GM12878 (cell line): ENCODE measurements around the gene SLC13A3. TPM values are rescaled to one million over a fixed set of nuclear protein-coding genes. Genes with fewer than 3 reads are reported as not detected.

ENCODE experiments used
- ATAC-seq: fragments of 200-7000 bp; cut with Tn5 transposase; 3 replicates; pipeline ENCODE4 v1.9.1; 2020; ENCODE audit warnings: mild to moderate bottlenecking, moderate library complexity
- BruUV-seq: library from RNA; stranded (reverse); fragments of 400-500 nt; replicated peaks from 2 replicates; lab custom pipeline; 2021; lab: Mats Ljungman, UMichigan
- CTCF ChIA-PET: fragments of 300-600 bp; sonication (Branson Sonifier 250); formaldehyde crosslinking; extraction: SDS; loops from one replicate; lab custom pipeline; 2021; ENCODE audit warnings: inconsistent platforms; lab: Yijun Ruan, JAX
- POLR2A ChIA-PET: fragments of 350-600 bp; formaldehyde crosslinking; extraction: SDS; loops from one replicate; lab custom pipeline; 2021; ENCODE audit warnings: inconsistent platforms; lab: Charles Lee
- RAD21 ChIA-PET: fragments of 300-600 bp; sonication (Branson Sonifier 250); formaldehyde crosslinking; loops from one replicate; lab custom pipeline; 2023; ENCODE audit warnings: antibody characterized with exemption; ENCODE audit not compliant: unreplicated experiment; lab: Charles Lee
- SMC1A ChIA-PET: fragments of 300-600 bp; sonication (Branson Sonifier 250); formaldehyde crosslinking; loops from one replicate; lab custom pipeline; 2023; ENCODE audit not compliant: unreplicated experiment, uncharacterized antibody; lab: Charles Lee
- DNase-seq: peaks from one replicate; pipeline ENCODE4 v3.0.0-alpha.2; 2011; ENCODE audit warnings: low read depth, low spot score
- FAIRE-seq: peaks from 3 replicates; lab custom pipeline; 2011; peaks lifted over from hg19 to GRCh38; lab: Jason Lieb, UNC
- H2AFZ ChIP-seq: 2 replicates; pipeline ENCODE4 v1.6.0; 2011; ENCODE audit warnings: low read depth, low read length, control low read depth; ENCODE audit not compliant: control insufficient read depth
- H3K27ac ChIP-seq: 2 replicates; pipeline ENCODE4 v1.5.1; 2011; ENCODE audit warnings: control low read depth; ENCODE audit not compliant: control insufficient read depth, insufficient read depth
- H3K27me3 ChIP-seq, 2 experiments: replicated peaks in 1 of 2; 2 replicates each; pipeline versions ENCODE4 v1.6.0 to v1.6.1; 2011; ENCODE audit warnings: low read length in 1 of 2; ENCODE audit not compliant: control insufficient read depth in 2 of 2, insufficient read depth in 2 of 2
- H3K36me3 ChIP-seq, 2 experiments: 2 replicates each; pipeline ENCODE4 v1.5.1; 2011; ENCODE audit warnings: low read length in 1 of 2; ENCODE audit not compliant: control insufficient read depth in 2 of 2, insufficient read depth in 2 of 2
- H3K4me1 ChIP-seq: 2 replicates; pipeline ENCODE4 v1.6.1; 2011; ENCODE audit warnings: mild to moderate bottlenecking, low read length, moderate library complexity, mixed read lengths; ENCODE audit not compliant: control insufficient read depth, insufficient read depth
- H3K4me2 ChIP-seq: 2 replicates; pipeline ENCODE4 v1.6.0; 2011; ENCODE audit warnings: control low read depth; ENCODE audit not compliant: control insufficient read depth, insufficient read depth
- H3K4me3 ChIP-seq: fragments of 200-600 bp; sonication (generic); 2 replicates; pipeline ENCODE4 v1.5.1; 2016
- H3K79me2 ChIP-seq: 2 replicates; pipeline ENCODE4 v1.6.0; 2011; ENCODE audit warnings: low read length; ENCODE audit not compliant: control insufficient read depth, insufficient read depth
- H3K9ac ChIP-seq: 2 replicates; pipeline ENCODE4 v1.8.0; 2011; ENCODE audit warnings: low read length, control low read depth, mixed read lengths; ENCODE audit not compliant: control insufficient read depth, insufficient read depth
- H3K9me3 ChIP-seq: replicated peaks from 3 replicates; pipeline ENCODE4 v1.5.1; 2011; ENCODE audit warnings: mild to moderate bottlenecking, low read length; ENCODE audit not compliant: control insufficient read depth, insufficient read depth
- H4K20me1 ChIP-seq: 2 replicates; pipeline ENCODE4 v1.6.0; 2011; ENCODE audit not compliant: control insufficient read depth, insufficient read depth
- CREB1 ChIP-seq: IDR thresholded peaks from 2 replicates; pipeline ENCODE4 v1.6.1; 2012; ENCODE audit warnings: low read depth, mild to moderate bottlenecking, inconsistent platforms
- CREM ChIP-seq: IDR thresholded peaks from 2 replicates; pipeline ENCODE4 v1.6.1; 2014; ENCODE audit warnings: antibody characterized with exemption, low read depth
- CTCF ChIP-seq, 3 experiments: IDR thresholded peaks in 2 of 3; conservative IDR thresholded peaks in 1 of 3; 2 replicates each; pipeline ENCODE4 v1.5.1; 2011; ENCODE audit warnings: low read depth in 3 of 3, low read length in 3 of 3, mild to moderate bottlenecking in 3 of 3, control low read depth in 2 of 3, moderate library complexity in 2 of 3, inconsistent platforms in 1 of 3, mixed read lengths in 1 of 3; ENCODE audit not compliant: control insufficient read depth in 2 of 3, insufficient read depth in 1 of 3; ENCODE audit errors: extremely low read depth in 1 of 3
- DPF2 ChIP-seq: fragments of 450-650 bp; IDR thresholded peaks from 2 replicates; pipeline ENCODE4 v1.6.1; 2017; ENCODE audit warnings: mild to moderate bottlenecking
- MEF2B ChIP-seq: fragments of 450-650 bp; IDR thresholded peaks from 2 replicates; pipeline ENCODE4 v1.6.1; 2018; ENCODE audit warnings: mild to moderate bottlenecking, moderate library complexity; ENCODE audit not compliant: partially characterized antibody, poor library complexity, severe bottlenecking
- PAX5 ChIP-seq: IDR thresholded peaks from 2 replicates; pipeline ENCODE4 v1.6.1; 2011; ENCODE audit warnings: low read depth, low read length, borderline replicate concordance
- PBX3 ChIP-seq: IDR thresholded peaks from 2 replicates; pipeline ENCODE4 v1.6.1; 2011; ENCODE audit warnings: mild to moderate bottlenecking, low read depth, low read length, moderate library complexity; ENCODE audit not compliant: insufficient replicate concordance
- PKNOX1 ChIP-seq: fragments of 450-650 bp; IDR thresholded peaks from 2 replicates; pipeline ENCODE4 v1.6.1; 2016; ENCODE audit warnings: mild to moderate bottlenecking
- RAD21 ChIP-seq: IDR thresholded peaks from 2 replicates; pipeline ENCODE4 v1.6.1; 2011; ENCODE audit warnings: mild to moderate bottlenecking, low read depth, low read length, moderate library complexity; ENCODE audit not compliant: insufficient read depth
- SMC3 ChIP-seq: IDR thresholded peaks from 2 replicates; pipeline ENCODE4 v1.6.1; 2011; ENCODE audit warnings: low read length, improper control_type of control experiment, borderline replicate concordance
- SPI1 ChIP-seq: IDR thresholded peaks from 2 replicates; pipeline ENCODE4 v1.6.1; 2011; ENCODE audit warnings: low read depth, mild to moderate bottlenecking, low read length, moderate library complexity, borderline replicate concordance; ENCODE audit not compliant: insufficient read depth
- WGBS: methylation state at CpG from one replicate; pipeline ENCODE4 v1.1.6; 2016; ENCODE audit warnings: low lambda C conversion rate; ENCODE audit not compliant: insufficient replicate concordance, insufficient coverage; ENCODE audit errors: missing lambda C conversion rate; 5-methylcytosine and 5-hydroxymethylcytosine counted together
- in situ Hi-C: fragments of 300-500 bp; cut with MboI; formaldehyde crosslinking; loops from 9 replicates; pipeline ENCODE4 v1.14.3; 2018; ENCODE audit warnings: mixed read lengths
- intact Hi-C: fragments of 100-400 bp; cut with micrococcal nuclease; formaldehyde crosslinking; loops from one replicate; pipeline ENCODE4 v1.14.2; 2022; ENCODE audit not compliant: unreplicated experiment
- polyA plus RNA-seq, 11 experiments: library from polyadenylated mRNA; depleted of rRNA in 4 of 11; unstranded in 6 of 11; stranded (reverse) in 5 of 11; fragments of >200 nt; fragmentation: Nextera tagmentation in 4 of 11; fragmentation: Illumina TruSeq in 1 of 11; extraction: Ambion mirVana in 4 of 11; extraction: Trizol in 1 of 11; gene quantifications; 1 replicate in 1 of 11; 2 replicates in 10 of 11; pipeline versions ENCODE4 v1.2.1 to v1.2.3, GENCODE V29; 2011 to 2016; ENCODE audit warnings: inconsistent platforms in 2 of 11, missing spikeins in 2 of 11, low read depth in 1 of 11
- total RNA-seq, 4 experiments: library from RNA; depleted of rRNA in 3 of 4; stranded (reverse); fragments of >200 nt in 3 of 4; fragmentation: Illumina TruSeq in 1 of 4; extraction: Trizol in 1 of 4; gene quantifications; 2 replicates each; pipeline versions ENCODE4 v1.2.1 to v1.2.3, GENCODE V29; 2013 to 2021

The SLC13A3 gene
- total and polyA plus RNA-seq, 10 of the 15 experiments (the other 5 are each of a cell fraction or from before 2014, with no cell fraction given), result 0.03 to 0.76 (median 0.07) TPM; not detected in 4

GRCh38 chr20:46562373-46563169 is 88.7 kb downstream of the SLC13A3 start:
- peak overlapping the region; percentile 77 for H2AFZ ChIP-seq
- TF ChIP-seq PBX3, result no peak
- peak; percentile 51; the same call in 1 of the 2 replicates for TF ChIP-seq SPI1
- 0 out of 2 replicates have a peak, but pooled peaks have one; percentile 4 for TF ChIP-seq PKNOX1
- TF ChIP-seq CREB1, result peak; percentile 43; the same call in 1 of the 2 replicates
- TF ChIP-seq MEF2B, result no peak
- peak; percentile 63 for TF ChIP-seq RAD21
- TF ChIP-seq SMC3, result peak; percentile 24; the same call in 1 of the 2 replicates
- no peak for TF ChIP-seq DPF2
- no peak for TF ChIP-seq PAX5
- TF ChIP-seq CREM, result 0 out of 2 replicates have a peak, but pooled peaks have one; percentile 21
- peak; percentile 74 to 91 (median 79) for TF ChIP-seq CTCF (IDR thresholded peaks at IDR 0.05 in 2 of 3, conservative IDR thresholded peaks at IDR 0.05 in 1 of 3; ENCODE audit: control insufficient read depth in 2 of 3, extremely low read depth in 1 of 3, insufficient read depth in 1 of 3, low read depth in 3 of 3, low read length in 3 of 3)
- intact Hi-C loops, result loop anchor here (2.0 kb wide), 1 partner anchor 42 kb away; no protein-coding TSS in a partner anchor

More at GRCh38 chr20:46562373-46563169, 88.7 kb downstream of the SLC13A3 start:
- no peaks in the 10 kb centered on the region for H4K20me1 ChIP-seq
- no peaks in the 10 kb centered on the region for H3K36me3 ChIP-seq
- ATAC-seq (peak; percentile 94), DNase-seq (no peak), FAIRE-seq (peak; percentile 98)
- ChIA-PET SMC1A (interaction anchor here (0.5 to 1.8 kb wide), 8 partner anchors 12 to 1485 kb away, joined by 3 to 8 read pairs (median 3); partner anchors contain the start of gene OCSTAMP), CTCF (interaction anchor here (0.8 to 2.9 kb wide), 13 partner anchors 10 to 443 kb away, joined by 3 to 43 read pairs (median 4); partner anchors contain the start of genes OCSTAMP and TP53RK), POLR2A (interaction anchor here (0.9 to 1.5 kb wide), 2 partner anchors 10 to 11 kb away, joined by 3 to 4 read pairs; no protein-coding TSS in a partner anchor), RAD21 (interaction anchor here (1.2 to 2.5 kb wide), 5 partner anchors 11 to 118 kb away, joined by 4 to 8 read pairs (median 4); no protein-coding TSS in a partner anchor)
- no peak overlapping the region; the same call in 1 of the 2 replicates for H3K4me3 ChIP-seq
- peak overlapping the region; percentile 78 for H3K4me2 ChIP-seq
- in situ Hi-C loops, result no loop called here
- H3K9ac ChIP-seq, result no peak overlapping the region
- no peak overlapping the region for H3K27ac ChIP-seq
- no peaks in the 10 kb centered on the region for H3K4me1 ChIP-seq
- H3K9me3 ChIP-seq, result no peaks in the 10 kb centered on the region
- no TSS peak for BruUV-seq
- no peaks in the 10 kb centered on the region for H3K79me2 ChIP-seq
- WGBS, result 27% methylated on average over 18 of the region's 19 CpGs
- H3K27me3 ChIP-seq, result no peaks in the 10 kb centered on the region
